PC-3 (cell line): Measurements from ENCODE around the gene LEF1. TPM values are rescaled to one million over a fixed set of nuclear protein-coding genes. Genes with fewer than 3 reads are reported as not detected.

Experiments used
- ATAC-seq: fragments of 200-7000 bp; cut with Tn5 transposase; 2 replicates; pipeline ENCODE4 v1.9.1; 2020; ENCODE audit warnings: mild to moderate bottlenecking, moderate library complexity
- BruUV-seq: library from RNA; stranded (reverse); fragments of 400-500 nt; replicated peaks from 2 replicates; lab custom pipeline; 2021; lab: Mats Ljungman, UMichigan
- CTCF ChIA-PET: fragments of 300-600 bp; sonication (Branson Sonifier 250); formaldehyde crosslinking; loops from one replicate; lab custom pipeline; 2022; ENCODE audit warnings: antibody characterized with exemption; lab: Charles Lee
- POLR2A ChIA-PET: fragments of 300-600 bp; sonication (Branson Sonifier 250); formaldehyde crosslinking; loops from one replicate; lab custom pipeline; 2022; ENCODE audit warnings: antibody characterized with exemption; ENCODE audit not compliant: unreplicated experiment; lab: Charles Lee
- DNase-seq: peaks from one replicate; pipeline ENCODE4 v3.0.0-alpha.2; 2015
- H2AFZ ChIP-seq: fragments of 300-600 bp; sonication (generic); 2 replicates; pipeline ENCODE4 v1.6.0; 2016; ENCODE audit warnings: antibody characterized with exemption, low read length
- H3F3A ChIP-seq: fragments of 300-600 bp; sonication (generic); one replicate; pipeline ENCODE4 v1.6.0; 2017; ENCODE audit warnings: antibody characterized with exemption, low read length, control low read depth, mild to moderate bottlenecking; ENCODE audit not compliant: unreplicated experiment
- H3K27ac ChIP-seq: fragments of 300-600 bp; sonication (generic); 2 replicates; pipeline ENCODE4 v1.5.1; 2016; ENCODE audit warnings: mild to moderate bottlenecking, low read length
- H3K27me3 ChIP-seq: fragments of 300-600 bp; sonication (generic); 2 replicates; pipeline ENCODE4 v1.6.1; 2016; ENCODE audit warnings: low read length, mixed read lengths
- H3K36me3 ChIP-seq: fragments of 300-600 bp; sonication (generic); 2 replicates; pipeline ENCODE4 v1.6.1; 2016; ENCODE audit warnings: low read depth, mixed run types, low read length, mixed read lengths
- H3K4me1 ChIP-seq: fragments of 300-600 bp; sonication (generic); 2 replicates; pipeline ENCODE4 v1.5.1; 2016; ENCODE audit warnings: low read length; ENCODE audit not compliant: insufficient read depth
- H3K4me2 ChIP-seq: fragments of 300-600 bp; sonication (generic); 2 replicates; pipeline ENCODE4 v1.6.0; 2016; ENCODE audit warnings: low read length
- H3K4me3 ChIP-seq: fragments of 300-600 bp; sonication (generic); 2 replicates; pipeline ENCODE4 v1.5.1; 2016; ENCODE audit warnings: mild to moderate bottlenecking, low read length, mixed read lengths
- H3K79me2 ChIP-seq: fragments of 300-600 bp; sonication (generic); 2 replicates; pipeline ENCODE4 v1.6.1; 2017; ENCODE audit warnings: low read length, mixed read lengths
- H3K9ac ChIP-seq: fragments of 300-600 bp; sonication (generic); 2 replicates; pipeline ENCODE4 v1.6.0; 2016; ENCODE audit warnings: mild to moderate bottlenecking, low read length
- H3K9me2 ChIP-seq: fragments of 300-600 bp; sonication (generic); replicated peaks from 2 replicates; pipeline ENCODE4 v1.6.1; 2016; ENCODE audit warnings: mixed run types, low read length, mixed read lengths
- H3K9me3 ChIP-seq: fragments of 300-600 bp; sonication (generic); 2 replicates; pipeline ENCODE4 v1.6.1; 2016; ENCODE audit warnings: low read length, mixed read lengths
- H4K20me1 ChIP-seq: fragments of 300-600 bp; sonication (generic); 2 replicates; pipeline ENCODE4 v1.6.1; 2016; ENCODE audit warnings: low read length, mixed read lengths
- EZH2 ChIP-seq: fragments of 300-600 bp; sonication (generic); IDR thresholded peaks from one replicate; pipeline ENCODE4 v1.6.1; 2017; ENCODE audit warnings: antibody characterized with exemption, mild to moderate bottlenecking, low read length; ENCODE audit not compliant: unreplicated experiment
- EZH2phosphoT487 ChIP-seq: fragments of 300-600 bp; sonication (generic); IDR thresholded peaks from 2 replicates; pipeline ENCODE4 v1.6.1; 2018; ENCODE audit warnings: mild to moderate bottlenecking, antibody characterized with exemption, low read length, borderline replicate concordance
- intact Hi-C: fragments of 100-400 bp; cut with micrococcal nuclease; formaldehyde crosslinking; loops from 2 replicates; pipeline ENCODE4 v1.9.0; 2023
- total RNA-seq: library from RNA; depleted of rRNA; stranded (reverse); fragments of >200 nt; gene quantifications from 2 replicates; pipeline ENCODE4 v1.2.3, GENCODE V29; 2014
- TF ChIP-seq, protein P1 (sequence below): fragments of 300-600 bp; sonication (generic); conservative IDR thresholded peaks from 2 replicates; pipeline ENCODE4 v1.5.1; 2017; ENCODE audit warnings: antibody characterized with exemption, low read depth, mild to moderate bottlenecking, low read length

Gene LEF1
- total RNA-seq, 1 experiment from 2014 or later: 2.4 TPM

DNA sequence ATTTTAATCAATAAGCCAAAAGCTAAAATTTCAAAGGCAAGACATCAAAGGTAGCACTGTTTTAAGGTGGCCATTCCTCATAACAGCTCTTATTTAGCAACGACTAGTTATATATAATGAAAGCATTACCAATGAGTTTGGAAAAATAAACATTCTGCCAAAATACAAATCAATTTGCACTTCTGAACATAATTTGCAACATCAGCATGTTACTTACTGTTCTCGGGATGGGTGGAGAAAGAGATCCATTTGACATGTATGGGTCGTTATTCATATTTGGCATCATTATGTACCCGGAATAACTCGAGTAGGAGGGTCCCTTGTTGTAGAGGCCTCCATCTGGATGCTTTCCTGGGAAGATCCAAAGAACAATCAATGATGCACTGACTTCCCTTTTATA lies 5.4 kb downstream of the LEF1 start:
- Histone ChIP-seq H3K79me2 (no peaks in the 10 kb centered on the region), H3K4me2 (no peak overlapping the region), H3K9ac (no peak overlapping the region), H3K4me3 (no peak overlapping the region), H3K9me3 (no peaks in the 10 kb centered on the region), H2AFZ (no peak overlapping the region), H3K4me1 (no peaks in the 10 kb centered on the region), H3K27ac (no peak overlapping the region), H3K27me3 (peaks cover 33% of the 10 kb centered on the region), H3K36me3 (no peaks in the 10 kb centered on the region), H4K20me1 (no peaks in the 10 kb centered on the region), H3F3A (no peaks in the 10 kb centered on the region), H3K9me2 (no peaks in the 10 kb centered on the region)
- ATAC-seq: no peak
- intact Hi-C loops: loop anchor here (10.0 kb wide), 1 partner anchor 99 kb away; no protein-coding TSS in a partner anchor
- no TSS peak for BruUV-seq
- TF ChIP-seq EZH2 (no peak), EZH2phosphoT487 (no peak)
- TF ChIP-seq, protein P1, sequence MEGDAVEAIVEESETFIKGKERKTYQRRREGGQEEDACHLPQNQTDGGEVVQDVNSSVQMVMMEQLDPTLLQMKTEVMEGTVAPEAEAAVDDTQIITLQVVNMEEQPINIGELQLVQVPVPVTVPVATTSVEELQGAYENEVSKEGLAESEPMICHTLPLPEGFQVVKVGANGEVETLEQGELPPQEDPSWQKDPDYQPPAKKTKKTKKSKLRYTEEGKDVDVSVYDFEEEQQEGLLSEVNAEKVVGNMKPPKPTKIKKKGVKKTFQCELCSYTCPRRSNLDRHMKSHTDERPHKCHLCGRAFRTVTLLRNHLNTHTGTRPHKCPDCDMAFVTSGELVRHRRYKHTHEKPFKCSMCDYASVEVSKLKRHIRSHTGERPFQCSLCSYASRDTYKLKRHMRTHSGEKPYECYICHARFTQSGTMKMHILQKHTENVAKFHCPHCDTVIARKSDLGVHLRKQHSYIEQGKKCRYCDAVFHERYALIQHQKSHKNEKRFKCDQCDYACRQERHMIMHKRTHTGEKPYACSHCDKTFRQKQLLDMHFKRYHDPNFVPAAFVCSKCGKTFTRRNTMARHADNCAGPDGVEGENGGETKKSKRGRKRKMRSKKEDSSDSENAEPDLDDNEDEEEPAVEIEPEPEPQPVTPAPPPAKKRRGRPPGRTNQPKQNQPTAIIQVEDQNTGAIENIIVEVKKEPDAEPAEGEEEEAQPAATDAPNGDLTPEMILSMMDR: no peak
- POLR2A ChIA-PET: no interaction called here
- no peak for DNase-seq
- CTCF ChIA-PET: no interaction called here

DNA sequence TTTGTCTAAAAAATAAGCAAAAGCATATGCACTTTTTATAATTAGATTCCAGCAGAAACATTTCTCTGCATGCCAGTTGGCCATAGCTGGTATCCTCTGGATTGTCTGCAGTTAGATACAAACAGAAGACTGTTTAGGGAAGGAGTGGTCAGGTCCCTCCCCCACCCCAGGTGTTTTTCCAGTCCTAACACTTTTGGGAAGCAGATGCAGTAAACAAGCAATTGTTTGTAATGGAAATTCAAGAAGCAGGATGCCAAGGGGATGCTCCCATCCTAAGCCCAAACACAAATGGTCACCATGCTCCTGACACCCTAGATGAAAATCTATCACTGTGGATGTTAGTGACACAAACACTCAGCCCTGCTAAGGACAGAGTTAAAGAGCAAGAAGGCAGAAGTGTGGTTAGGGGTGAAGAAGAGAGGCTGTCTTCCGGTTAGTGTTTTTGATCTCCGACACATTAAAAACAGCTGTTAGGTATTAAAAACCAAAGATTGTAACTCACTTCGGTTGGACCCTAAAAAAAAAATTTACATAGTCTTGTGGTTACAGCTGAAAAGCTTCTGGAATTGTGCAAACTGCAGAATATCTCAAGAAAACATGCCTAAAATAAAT lies 7.9 kb downstream of the LEF1 start:
- DNase-seq (no peak), ATAC-seq (no peak)
- Histone ChIP-seq H3F3A (no peaks in the 10 kb centered on the region), H3K9me2 (no peaks in the 10 kb centered on the region), H3K4me2 (no peak overlapping the region), H3K27ac (no peak overlapping the region), H3K9me3 (no peaks in the 10 kb centered on the region), H4K20me1 (no peaks in the 10 kb centered on the region), H3K4me3 (no peak overlapping the region), H3K79me2 (no peaks in the 10 kb centered on the region), H3K36me3 (no peaks in the 10 kb centered on the region), H3K9ac (no peak overlapping the region), H3K27me3 (peaks cover 10% of the 10 kb centered on the region), H2AFZ (no peak overlapping the region), H3K4me1 (no peaks in the 10 kb centered on the region)
- ChIA-PET CTCF (no interaction called here), POLR2A (no interaction called here)
- BruUV-seq: no TSS peak
- TF ChIP-seq, protein P1: no peak
- TF ChIP-seq EZH2phosphoT487: no peak
- TF ChIP-seq EZH2: no peak
- intact Hi-C loops: loop anchor here (10.0 kb wide), 1 partner anchor 96 kb away; no protein-coding TSS in a partner anchor

DNA sequence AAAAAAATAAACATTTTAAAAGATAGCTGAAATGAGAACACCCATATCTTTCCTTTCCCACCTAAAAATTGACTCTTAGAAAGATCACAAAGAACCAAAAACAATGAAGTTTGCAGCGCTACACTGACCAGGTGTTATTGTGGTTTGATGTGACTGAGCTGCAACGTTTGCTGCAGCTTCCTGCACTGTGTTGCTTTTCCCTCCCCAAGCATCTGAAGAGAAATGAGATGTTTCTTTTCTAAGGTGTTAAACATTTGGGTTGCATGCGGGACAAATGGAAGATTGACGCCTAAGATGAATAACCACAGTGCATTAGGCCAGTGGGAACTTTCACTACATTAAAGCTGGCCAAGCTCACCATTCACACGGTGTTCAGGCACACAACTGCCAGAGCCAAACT lies 8.9 kb downstream of the LEF1 start:
- Histone ChIP-seq H3K79me2 (no peaks in the 10 kb centered on the region), H3K36me3 (no peaks in the 10 kb centered on the region), H4K20me1 (no peaks in the 10 kb centered on the region), H3K27me3 (0 out of 2 replicates have a peak, but pooled peaks cover under 1% of the 10 kb centered on the region), H3K4me3 (no peak overlapping the region), H3K27ac (no peak overlapping the region), H3K4me2 (no peak overlapping the region), H3F3A (no peaks in the 10 kb centered on the region), H3K4me1 (no peaks in the 10 kb centered on the region), H3K9me3 (no peaks in the 10 kb centered on the region), H2AFZ (no peak overlapping the region), H3K9ac (no peak overlapping the region), H3K9me2 (no peaks in the 10 kb centered on the region)
- TF ChIP-seq EZH2 (no peak), EZH2phosphoT487 (no peak)
- TF ChIP-seq, protein P1: no peak
- no TSS peak for BruUV-seq
- DNase-seq (no peak), ATAC-seq (no peak)
- POLR2A ChIA-PET: no interaction called here
- CTCF ChIA-PET: no interaction called here
- intact Hi-C loops: loop anchor here (10.0 kb wide), 1 partner anchor 95 kb away; no protein-coding TSS in a partner anchor
